GM21737 (cell line): ENCODE data around the gene ZNF521.

ENCODE experiments used
- ATAC-seq: cut with Tn5 transposase; IDR thresholded peaks from one replicate; pipeline ENCODE4 v1.9.1; 2021; ENCODE audit warnings: mild to moderate bottlenecking, moderate library complexity; ENCODE audit not compliant: unreplicated experiment

Gene ZNF521

GRCh38 chr18:25340762-25341161, 11.2 kb downstream of the ZNF521 start:
- ATAC-seq: no peak

DNA sequence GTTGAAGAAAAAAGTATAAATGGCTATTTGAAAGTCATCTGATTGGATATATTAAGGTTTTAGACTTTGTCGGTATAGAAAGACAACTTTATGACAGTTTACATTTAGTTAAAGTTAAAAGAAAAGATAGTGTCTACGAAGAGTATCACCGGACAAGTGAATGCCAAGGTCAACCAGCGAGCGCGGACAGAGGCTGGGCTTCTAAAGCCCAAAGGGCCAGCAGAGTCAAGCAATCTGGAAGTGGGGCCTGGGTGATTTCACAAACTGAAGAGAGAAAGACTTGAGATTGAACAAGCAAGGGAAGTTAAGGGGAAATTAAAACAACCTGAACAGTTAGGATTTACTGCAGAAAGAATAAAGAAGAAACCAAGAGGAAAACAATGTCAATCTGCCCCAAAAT, 16.3 kb downstream of the ZNF521 start:
- no peak for ATAC-seq

GRCh38 chr18:25335062-25335461, 16.9 kb downstream of the ZNF521 start:
- no peak for ATAC-seq

GRCh38 chr18:25334588-25334987, 17.4 kb downstream of the ZNF521 start:
- ATAC-seq: no peak

- ATAC-seq: no peak
Observed at GRCh38 chr18:25332002-25332401, 20.0 kb downstream of the ZNF521 start.

- ATAC-seq: no peak
Observed at GRCh38 chr18:25329783-25330182, 22.2 kb downstream of the ZNF521 start.

DNA sequence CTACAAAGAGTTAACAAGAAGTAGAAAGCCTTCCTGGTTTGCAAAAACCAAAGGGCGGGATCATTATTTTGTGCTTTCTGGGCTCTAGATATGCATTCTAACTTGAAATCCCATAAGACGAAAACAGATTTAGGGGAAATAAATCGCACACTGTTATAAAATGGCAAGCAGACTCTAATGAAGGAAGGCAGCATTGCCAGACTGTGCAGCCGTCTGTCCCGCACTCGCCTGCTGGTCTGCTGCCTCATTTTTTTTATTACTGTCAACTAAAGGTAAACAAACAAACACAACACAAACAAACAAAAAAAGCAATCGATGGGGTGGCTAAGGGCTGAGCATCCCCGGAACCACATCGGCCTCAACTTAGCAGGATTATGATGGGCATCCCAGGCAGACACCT, 24.4 kb downstream of the ZNF521 start:
- ATAC-seq: no peak

DNA sequence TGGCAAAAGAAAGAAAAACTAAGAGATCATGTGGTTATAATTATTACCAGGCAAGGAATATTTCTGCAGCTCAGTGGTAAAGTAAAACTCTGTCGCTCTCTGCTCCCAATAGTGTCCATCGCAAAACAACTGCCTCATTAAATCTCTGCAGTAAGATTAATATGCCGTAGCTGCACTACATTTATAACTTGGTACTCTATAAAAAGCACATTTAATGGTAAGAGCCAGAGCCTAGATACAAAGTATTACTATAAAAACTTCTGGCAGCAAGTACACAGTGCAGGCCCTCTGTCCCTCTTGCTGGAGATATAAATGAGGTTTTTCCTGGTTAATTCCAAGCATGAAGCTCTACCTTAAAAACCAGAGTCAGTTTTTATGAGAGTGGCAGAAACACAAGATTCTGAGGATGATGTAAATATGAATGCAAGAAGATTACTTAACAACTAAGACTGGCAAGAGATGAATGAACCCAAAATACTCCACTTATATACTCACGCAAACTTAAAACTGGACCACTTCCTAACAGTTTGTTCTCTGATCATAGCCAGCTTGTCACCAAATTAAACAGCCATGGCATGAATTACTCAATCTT, 25.5 kb downstream of the ZNF521 start:
- ATAC-seq: no peak

DNA sequence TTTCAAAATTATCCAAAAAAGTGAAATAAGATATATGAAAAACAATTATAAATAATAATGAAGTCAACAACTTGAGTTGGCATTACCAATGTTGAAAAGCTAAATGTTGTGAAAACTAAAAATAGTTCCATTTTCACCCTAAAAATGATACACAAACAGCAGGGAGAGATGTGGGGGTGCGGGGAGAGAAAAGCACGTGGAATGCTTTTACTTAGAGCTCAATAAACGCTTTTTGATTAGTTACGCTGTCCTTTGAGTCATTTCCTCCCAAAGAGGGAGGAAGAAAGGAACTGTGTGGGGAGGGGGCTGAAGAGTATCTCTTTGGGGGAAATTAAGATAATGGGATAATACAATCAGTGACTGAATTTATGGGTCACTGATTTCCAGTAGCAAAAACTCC, 29.2 kb downstream of the ZNF521 start:
- no peak for ATAC-seq

DNA sequence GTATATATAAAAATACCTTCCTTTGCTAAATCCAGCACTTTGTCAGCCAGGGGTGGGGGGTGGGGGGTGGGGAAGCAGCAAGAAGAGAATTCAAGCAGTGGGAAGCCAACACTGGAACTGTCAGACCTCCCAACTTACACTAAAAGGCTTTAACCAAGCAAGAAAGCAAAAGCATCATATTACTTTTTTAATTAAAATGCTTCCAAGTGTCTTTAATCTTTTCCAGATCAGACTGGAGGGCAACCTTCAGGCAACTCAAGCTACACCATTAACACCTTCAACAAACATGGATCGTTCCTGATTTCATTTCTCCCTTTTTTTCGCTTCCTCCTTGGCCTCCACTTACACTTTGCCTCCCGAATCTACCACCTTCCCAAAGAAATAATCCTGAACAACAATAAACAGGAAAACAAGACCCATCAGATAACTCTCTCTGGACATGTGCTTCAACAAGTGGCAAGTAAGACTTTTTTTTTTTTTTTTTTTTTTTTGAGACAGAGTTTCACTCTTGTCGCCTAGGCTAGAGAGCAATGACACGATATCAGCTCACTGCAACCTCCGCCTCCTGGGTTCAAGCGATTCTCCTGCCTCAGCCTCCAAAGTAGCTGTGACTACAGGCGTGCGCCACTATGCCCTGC, 35.5 kb downstream of the ZNF521 start:
- ATAC-seq: no peak

GRCh38 chr18:25314838-25315190, 37.2 kb downstream of the ZNF521 start:
- no peak for ATAC-seq

GRCh38 chr18:25314151-25314837, 37.7 kb downstream of the ZNF521 start:
- no peak for ATAC-seq

DNA sequence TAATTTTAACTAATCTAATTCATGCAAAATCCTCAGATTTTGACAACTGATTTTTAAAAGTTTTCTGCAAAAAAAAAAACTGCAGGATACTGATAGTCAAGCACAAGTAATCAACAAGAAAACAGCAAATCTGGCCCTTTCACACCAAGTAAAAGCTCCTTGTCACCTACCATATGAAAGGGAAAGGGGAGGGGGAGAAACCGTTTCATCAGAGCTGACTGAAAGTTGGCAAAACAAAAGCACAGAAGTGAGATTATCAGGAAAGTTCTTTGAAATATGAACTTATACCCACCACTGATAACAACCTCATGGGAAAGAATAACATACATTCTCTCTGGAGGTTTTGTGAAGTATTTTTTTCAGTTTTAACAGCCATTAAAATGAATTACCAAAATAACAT, 38.7 kb downstream of the ZNF521 start:
- no peak for ATAC-seq

GRCh38 chr18:25310045-25310444, 41.9 kb downstream of the ZNF521 start:
- no peak for ATAC-seq

DNA sequence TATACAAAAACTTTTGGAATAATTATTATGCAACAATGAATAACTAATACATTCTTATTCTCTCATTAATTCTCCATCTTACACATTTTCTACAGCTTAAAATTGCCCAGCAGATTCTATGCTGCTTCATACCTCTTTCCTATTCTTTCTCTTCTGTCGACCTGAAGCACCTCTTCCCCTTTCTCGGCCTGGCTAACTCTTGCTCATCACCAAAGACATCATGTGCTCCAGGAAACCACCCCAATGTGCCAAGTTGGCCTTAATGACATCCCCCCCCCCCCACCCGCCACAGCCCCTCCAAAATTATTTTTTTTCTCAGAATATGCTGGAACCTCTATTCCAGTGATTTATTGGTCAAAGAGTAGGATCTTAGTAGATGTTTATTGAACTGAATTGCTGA, 43.6 kb downstream of the ZNF521 start:
- no peak for ATAC-seq

GRCh38 chr18:25307192-25307591, 44.8 kb downstream of the ZNF521 start:
- no peak for ATAC-seq

DNA sequence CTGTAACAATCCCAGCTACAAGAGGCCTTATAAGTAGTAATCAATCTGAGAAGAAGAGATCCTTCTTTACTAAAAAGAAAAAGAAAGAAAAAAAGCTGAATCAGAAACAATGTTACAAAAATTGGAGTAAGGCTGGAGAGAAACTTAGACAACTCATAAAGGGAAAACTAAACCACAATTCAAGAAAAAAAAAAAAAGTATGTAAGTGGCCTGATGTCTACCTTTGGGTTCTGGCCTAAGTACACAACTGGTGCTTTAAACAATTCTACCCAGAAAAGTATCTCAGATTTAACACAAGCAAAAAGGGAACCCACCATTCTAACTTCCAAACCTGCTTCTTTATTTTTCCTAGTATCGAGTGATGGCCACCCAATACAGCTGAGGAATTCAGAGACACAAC, 45.3 kb downstream of the ZNF521 start:
- no peak for ATAC-seq

GRCh38 chr18:25305584-25305983, 46.4 kb downstream of the ZNF521 start:
- ATAC-seq: no peak

DNA sequence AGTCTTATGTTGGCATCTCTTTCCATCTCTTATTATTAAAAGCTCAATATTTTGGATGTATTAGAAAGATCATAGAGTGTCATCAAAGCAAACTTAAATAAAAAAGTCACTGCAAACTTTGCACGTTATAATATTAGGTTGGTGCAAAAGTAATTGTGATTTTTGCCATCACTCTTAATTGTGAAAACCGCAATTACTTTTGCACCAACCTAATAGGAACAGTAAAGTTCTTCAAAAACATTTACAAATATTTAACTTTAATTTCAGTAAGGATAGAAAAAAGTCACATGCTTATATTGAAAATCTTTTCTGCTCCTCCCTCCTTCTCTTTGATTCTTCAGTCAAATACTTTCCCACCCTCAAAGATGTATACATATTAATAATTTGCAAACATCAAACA, 51.5 kb downstream of the ZNF521 start:
- ATAC-seq: no peak

GRCh38 chr18:25299426-25300300, 52.3 kb downstream of the ZNF521 start:
- no peak for ATAC-seq

DNA sequence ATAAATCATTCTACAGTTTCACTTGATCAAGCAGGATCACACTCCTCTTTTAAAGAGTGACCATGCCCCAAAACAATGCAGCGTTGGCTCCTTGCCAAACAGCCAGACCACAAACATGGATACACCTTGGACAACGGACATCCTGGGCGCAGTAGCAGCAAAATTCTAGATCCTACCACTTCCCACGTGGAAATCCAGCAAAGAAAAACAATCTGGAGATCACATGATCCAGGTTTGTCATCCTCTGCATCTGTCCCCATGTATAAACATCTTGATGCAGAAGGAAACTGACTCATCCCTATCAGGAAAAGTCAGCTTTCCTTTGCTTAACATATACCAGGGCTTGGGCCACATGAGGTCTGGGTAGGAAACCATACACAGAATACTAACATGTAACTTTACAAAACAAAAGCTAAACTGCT, 53.1 kb downstream of the ZNF521 start:
- ATAC-seq: no peak
